ENCODE results near the gene SIPA1L3.

SIPA1L3 gene

DNA sequence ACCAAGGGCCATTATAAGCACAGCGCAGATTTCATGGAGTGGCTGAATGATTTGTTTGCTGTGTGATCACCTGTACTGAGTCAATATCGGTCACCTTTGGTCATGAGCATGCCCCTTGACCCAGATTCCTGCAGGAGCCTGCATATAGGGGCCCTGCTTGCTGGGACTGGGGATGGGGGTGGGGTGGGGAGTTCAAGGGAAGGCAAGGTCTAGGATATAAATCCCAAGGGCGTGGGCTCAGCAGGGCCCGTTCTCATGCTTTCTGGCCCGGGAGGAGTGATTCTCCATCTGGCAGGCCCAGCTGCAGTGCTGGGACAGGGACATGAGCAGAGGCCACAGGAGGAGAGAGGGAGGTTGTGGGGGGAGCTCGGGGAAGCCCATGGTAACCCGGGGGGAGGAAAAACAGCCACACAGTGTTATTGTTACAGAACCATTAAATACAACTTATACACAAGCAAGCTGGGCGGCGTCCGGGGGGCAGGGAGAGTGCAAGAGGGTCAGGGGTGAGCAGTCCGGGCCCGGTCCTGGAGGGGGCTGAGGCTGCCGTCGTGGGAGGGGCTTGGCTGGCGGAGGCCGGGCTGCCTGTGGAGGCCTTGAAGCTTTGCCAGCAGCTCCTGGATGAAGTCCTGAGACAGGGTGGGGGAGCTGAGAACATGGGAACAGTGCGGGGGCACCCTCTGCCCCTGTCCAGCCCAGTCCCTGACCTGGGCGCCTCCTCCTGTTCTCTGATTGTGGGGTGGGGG lies 344.0 kb downstream of the SIPA1L3 start:
- Histone ChIP-seq H3K4me3 (ENCODE audit: insufficient read depth, low read depth, low read length, poor library complexity, severe bottlenecking) (no peak overlapping the region), H3K27me3 (replicated peaks; ENCODE audit: control insufficient read depth, insufficient read depth, low read length, poor library complexity, severe bottlenecking) (no peaks in the 10 kb centered on the region), H3K36me3 (ENCODE audit: control insufficient read depth, insufficient read depth, low read length) (no peaks in the 10 kb centered on the region), H3K27ac (ENCODE audit: insufficient read depth, low read length, poor library complexity, severe bottlenecking) (no peak overlapping the region), H3K4me1 (ENCODE audit: control insufficient read depth, insufficient read depth, low read length, poor library complexity, severe bottlenecking) (no peaks in the 10 kb centered on the region), H3K9me3 (ENCODE audit: control insufficient read depth, low read length) (no peaks in the 10 kb centered on the region)
- DNase-seq = no peak

DNA sequence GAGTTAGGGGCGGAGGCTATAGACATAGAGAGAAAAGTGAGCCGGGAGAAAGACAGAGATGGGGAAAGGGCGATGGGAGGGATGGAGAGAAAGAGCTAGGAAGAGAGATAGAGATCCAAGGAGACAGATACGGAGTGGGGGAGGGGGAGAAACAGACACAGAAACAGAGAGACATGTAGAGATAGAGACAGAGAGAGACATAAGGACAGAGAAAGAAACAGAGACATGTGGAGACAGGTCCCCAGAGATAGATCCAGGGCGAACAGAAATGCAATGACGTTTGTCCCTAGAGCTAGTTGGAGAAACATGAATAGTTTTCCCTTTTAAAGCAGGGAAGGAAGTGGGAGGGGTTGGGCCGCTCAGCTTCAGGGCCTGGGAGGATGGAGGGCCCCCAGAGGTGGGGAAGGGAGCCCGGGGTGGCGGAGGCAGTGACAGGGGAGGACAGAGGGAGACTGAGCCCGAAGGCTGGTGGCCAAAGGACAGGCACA lies 344.6 kb downstream of the SIPA1L3 start:
- H3K9me3 ChIP-seq (ENCODE audit: control insufficient read depth, low read length) = no peaks in the 10 kb centered on the region
- no peak overlapping the region for H3K27ac ChIP-seq (ENCODE audit: insufficient read depth, low read length, poor library complexity, severe bottlenecking)
- H3K27me3 ChIP-seq (replicated peaks; ENCODE audit: control insufficient read depth, insufficient read depth, low read length, poor library complexity, severe bottlenecking) = peaks cover 5% of the 10 kb centered on the region
- peaks cover 4% of the 10 kb centered on the region for H3K4me1 ChIP-seq (ENCODE audit: control insufficient read depth, insufficient read depth, low read length, poor library complexity, severe bottlenecking)
- DNase-seq = no peak
- no peaks in the 10 kb centered on the region for H3K36me3 ChIP-seq (ENCODE audit: control insufficient read depth, insufficient read depth, low read length)
- H3K4me3 ChIP-seq (ENCODE audit: insufficient read depth, low read depth, low read length, poor library complexity, severe bottlenecking) = no peak overlapping the region

DNA sequence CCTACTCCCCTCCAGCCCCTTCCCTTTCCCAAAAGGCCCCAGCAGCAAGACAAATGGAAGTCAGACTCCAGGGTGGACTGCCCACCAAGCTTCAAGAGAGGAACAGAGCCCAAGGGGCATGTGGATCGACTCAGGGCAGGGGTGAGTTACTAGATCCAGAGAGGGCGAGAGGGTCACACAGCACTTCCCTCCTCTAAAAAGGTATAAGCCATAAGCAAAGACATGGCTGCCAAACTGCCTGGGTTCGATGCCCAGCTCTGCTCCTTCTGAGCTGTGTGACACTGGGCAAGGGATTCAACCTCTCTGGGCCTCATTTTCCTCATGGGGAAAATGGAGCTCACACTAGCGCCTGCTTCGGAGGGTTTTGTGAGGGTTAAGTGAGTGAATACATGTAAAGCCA lies 345.4 kb downstream of the SIPA1L3 start:
- Histone ChIP-seq H3K27me3 (replicated peaks; ENCODE audit: control insufficient read depth, insufficient read depth, low read length, poor library complexity, severe bottlenecking) (peaks cover 9% of the 10 kb centered on the region), H3K27ac (ENCODE audit: insufficient read depth, low read length, poor library complexity, severe bottlenecking) (no peak overlapping the region)
- DNase-seq = no peak

DNA sequence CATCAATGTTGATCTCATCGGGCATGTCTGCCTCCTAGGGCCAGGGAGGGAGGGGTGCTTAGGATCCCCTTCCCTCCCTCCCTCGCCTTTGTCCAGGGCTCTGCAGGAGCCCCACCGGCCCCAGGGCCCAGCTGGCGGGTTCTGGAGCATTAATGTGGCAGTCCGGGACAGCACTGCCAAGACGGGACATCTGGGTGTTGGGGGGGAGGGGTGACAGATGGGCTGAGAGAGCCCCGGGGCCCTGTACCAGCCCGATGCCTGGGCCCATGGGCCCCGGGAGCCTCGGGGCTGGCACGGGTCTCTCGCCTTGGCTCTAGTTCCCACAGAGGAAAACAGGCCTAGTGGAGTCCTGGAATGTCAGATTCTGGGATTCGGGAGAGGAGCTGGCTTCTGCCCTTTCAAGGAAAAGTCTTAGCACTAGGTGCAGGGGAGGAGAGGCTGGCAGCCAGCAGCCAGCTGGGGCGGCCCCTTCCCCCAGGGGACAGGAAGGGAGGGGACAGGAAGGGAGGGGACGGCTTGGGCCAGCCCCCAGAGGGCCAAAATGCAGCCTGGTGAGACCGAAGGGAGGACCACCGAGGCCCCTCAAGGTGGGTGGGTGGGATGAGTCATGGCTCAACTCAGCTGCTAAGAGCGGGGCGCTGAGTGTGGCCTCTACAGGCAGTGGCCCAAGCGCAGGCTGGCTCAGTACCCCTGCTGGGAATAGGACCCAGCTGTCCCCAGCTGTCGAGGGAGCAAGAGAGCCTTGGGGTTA lies 346.1 kb downstream of the SIPA1L3 start:
- Histone ChIP-seq H3K4me1 (ENCODE audit: control insufficient read depth, insufficient read depth, low read length, poor library complexity, severe bottlenecking) (peaks cover 5% of the 10 kb centered on the region), H3K27me3 (replicated peaks; ENCODE audit: control insufficient read depth, insufficient read depth, low read length, poor library complexity, severe bottlenecking) (peaks cover 9% of the 10 kb centered on the region), H3K36me3 (ENCODE audit: control insufficient read depth, insufficient read depth, low read length) (no peaks in the 10 kb centered on the region), H3K9me3 (ENCODE audit: control insufficient read depth, low read length) (no peaks in the 10 kb centered on the region), H3K27ac (ENCODE audit: insufficient read depth, low read length, poor library complexity, severe bottlenecking) (no peak overlapping the region), H3K4me3 (ENCODE audit: insufficient read depth, low read depth, low read length, poor library complexity, severe bottlenecking) (no peak overlapping the region)
- no peak for DNase-seq

More for the DNA sequence above, 345.4 kb downstream of the SIPA1L3 start:
- Histone ChIP-seq H3K36me3 (ENCODE audit: control insufficient read depth, insufficient read depth, low read length) (no peaks in the 10 kb centered on the region), H3K9me3 (ENCODE audit: control insufficient read depth, low read length) (no peaks in the 10 kb centered on the region), H3K4me3 (ENCODE audit: insufficient read depth, low read depth, low read length, poor library complexity, severe bottlenecking) (no peak overlapping the region), H3K4me1 (ENCODE audit: control insufficient read depth, insufficient read depth, low read length, poor library complexity, severe bottlenecking) (peaks cover 5% of the 10 kb centered on the region)

DNA sequence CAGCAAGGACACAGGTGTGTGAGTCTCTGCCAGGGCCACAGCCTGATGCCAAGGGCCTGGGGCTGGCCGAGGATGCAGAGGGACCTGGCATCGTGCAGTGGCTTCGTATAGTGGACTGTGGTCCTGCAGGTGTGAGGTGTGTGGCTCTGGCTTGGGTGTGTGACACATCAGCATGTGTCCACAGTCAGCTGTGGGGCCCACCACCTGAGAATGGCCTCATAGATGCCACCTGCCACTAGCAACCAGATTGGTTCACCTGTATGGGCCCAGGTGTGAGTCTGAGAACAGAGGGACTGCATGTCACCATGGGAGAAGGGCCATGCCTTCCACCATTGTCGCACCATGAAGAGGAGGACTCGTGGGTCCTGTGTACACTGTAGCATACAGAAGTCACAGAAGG lies 346.8 kb downstream of the SIPA1L3 start:
- H3K27ac ChIP-seq (ENCODE audit: insufficient read depth, low read length, poor library complexity, severe bottlenecking) = no peak overlapping the region
- no peak overlapping the region for H3K4me3 ChIP-seq (ENCODE audit: insufficient read depth, low read depth, low read length, poor library complexity, severe bottlenecking)
- no peaks in the 10 kb centered on the region for H3K9me3 ChIP-seq (ENCODE audit: control insufficient read depth, low read length)
- H3K36me3 ChIP-seq (ENCODE audit: control insufficient read depth, insufficient read depth, low read length) = no peaks in the 10 kb centered on the region
- no peak for DNase-seq
- H3K27me3 ChIP-seq (replicated peaks; ENCODE audit: control insufficient read depth, insufficient read depth, low read length, poor library complexity, severe bottlenecking) = peaks cover 9% of the 10 kb centered on the region
- H3K4me1 ChIP-seq (ENCODE audit: control insufficient read depth, insufficient read depth, low read length, poor library complexity, severe bottlenecking) = peaks cover 5% of the 10 kb centered on the region

DNA sequence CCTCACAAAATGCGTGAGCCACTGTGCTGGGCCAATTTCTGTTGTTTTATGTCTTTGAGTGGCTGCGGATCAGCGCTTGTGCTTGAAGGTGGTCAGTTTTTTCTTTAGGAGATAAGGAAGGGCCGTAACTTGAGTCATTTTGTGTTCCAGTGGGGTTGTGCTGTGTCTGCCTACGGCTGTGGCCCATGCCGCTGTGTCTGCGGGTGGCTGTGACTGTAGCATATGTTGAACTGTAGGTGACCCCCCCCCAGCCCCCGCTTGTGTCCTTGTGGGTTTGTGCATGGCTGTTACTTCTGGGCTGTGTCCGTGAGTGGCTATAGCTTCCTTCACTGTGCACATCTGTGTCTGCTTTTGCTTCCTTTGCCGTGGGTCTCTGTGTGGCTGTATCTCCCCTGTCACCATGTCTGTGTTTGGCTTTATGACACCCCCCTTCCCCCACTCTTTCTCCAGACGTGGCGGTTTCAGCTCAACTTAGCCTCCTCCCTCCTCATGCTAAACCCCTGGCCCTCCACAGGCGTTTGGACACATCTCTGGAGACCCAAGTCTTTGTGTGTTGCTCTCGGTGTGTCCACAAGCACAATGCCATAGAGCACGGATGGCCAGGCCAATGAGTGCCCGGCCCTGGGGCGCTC lies 348.5 kb downstream of the SIPA1L3 start:
- H3K27ac ChIP-seq (ENCODE audit: insufficient read depth, low read length, poor library complexity, severe bottlenecking) = no peak overlapping the region
- no peaks in the 10 kb centered on the region for H3K36me3 ChIP-seq (ENCODE audit: control insufficient read depth, insufficient read depth, low read length)
- no peak overlapping the region for H3K4me3 ChIP-seq (ENCODE audit: insufficient read depth, low read depth, low read length, poor library complexity, severe bottlenecking)
- H3K4me1 ChIP-seq (ENCODE audit: control insufficient read depth, insufficient read depth, low read length, poor library complexity, severe bottlenecking) = peaks cover 5% of the 10 kb centered on the region
- H3K9me3 ChIP-seq (ENCODE audit: control insufficient read depth, low read length) = no peaks in the 10 kb centered on the region
- DNase-seq = no peak
- H3K27me3 ChIP-seq (replicated peaks; ENCODE audit: control insufficient read depth, insufficient read depth, low read length, poor library complexity, severe bottlenecking) = peaks cover 9% of the 10 kb centered on the region
